K562 (cell line): ENCODE data around the gene TFAP2B. TPM values are rescaled to one million over a fixed set of nuclear protein-coding genes. Genes with fewer than 3 reads are reported as not detected.

ENCODE experiments used
- ATAC-seq: fragments of 200-7000 bp; cut with Tn5 transposase; 3 replicates; pipeline ENCODE4 v1.9.1; 2020; ENCODE audit warnings: moderate library complexity
- BruUV-seq: library from RNA; stranded (reverse); fragments of 400-500 nt; replicated peaks from 2 replicates; lab custom pipeline; 2021; lab: Mats Ljungman, UMichigan
- CTCF ChIA-PET: fragments of 300-600 bp; formaldehyde crosslinking; extraction: SDS; loops from one replicate; lab custom pipeline; 2021; ENCODE audit warnings: low intra/inter-chr PET ratio; lab: Yijun Ruan, JAX
- POLR2A ChIA-PET: fragments of 300-600, 350-650 bp; sonication (Branson Sonifier 250); formaldehyde crosslinking; extraction: SDS; loops from one replicate; lab custom pipeline; 2021; ENCODE audit warnings: antibody characterized with exemption, inconsistent platforms; lab: Yijun Ruan, JAX
- DNase-seq, 4 experiments: peaks; one replicate each; pipeline versions ENCODE4 v3.0.0 to v3.0.0-alpha.2; 2011 to 2018; ENCODE audit warnings: low spot score in 3 of 4, mixed read lengths in 3 of 4; ENCODE audit errors: extremely low read depth in 1 of 4
- FAIRE-seq: peaks from 2 replicates; lab custom pipeline; 2011; peaks lifted over from hg19 to GRCh38; lab: Jason Lieb, UNC
- H2AFZ ChIP-seq: 2 replicates; pipeline ENCODE4 v1.6.0; 2011; ENCODE audit warnings: low read depth, low read length, control low read depth, inconsistent platforms
- H3K27ac ChIP-seq: fragments of 200-600 bp; 3 replicates; pipeline ENCODE4 v1.8.0; 2011; ENCODE audit warnings: low read depth, mild to moderate bottlenecking, control low read depth, inconsistent platforms, low read length, moderate library complexity, mixed read lengths; ENCODE audit errors: extremely low read depth
- H3K27me3 ChIP-seq, 2 experiments: fragments of 300-600 bp in 1 of 2; 2 replicates in 1 of 2; 3 replicates in 1 of 2; pipeline versions ENCODE4 v1.6.0 to v1.8.0; 2011; ENCODE audit warnings: inconsistent platforms in 2 of 2, low read length in 2 of 2, mild to moderate bottlenecking in 1 of 2, mixed read lengths in 1 of 2, moderate library complexity in 1 of 2; ENCODE audit not compliant: control insufficient read depth in 2 of 2, insufficient read depth in 2 of 2
- H3K36me3 ChIP-seq: fragments of 300-600 bp; 3 replicates; pipeline ENCODE4 v1.8.0; 2011; ENCODE audit warnings: mild to moderate bottlenecking, low read length, inconsistent platforms; ENCODE audit not compliant: control insufficient read depth, insufficient read depth
- H3K4me1 ChIP-seq, 2 experiments: fragments of 200-600 bp in 1 of 2; replicated peaks in 1 of 2; 2 replicates in 1 of 2; 3 replicates in 1 of 2; pipeline versions ENCODE4 v1.5.1 to v1.8.0; 2011; ENCODE audit warnings: inconsistent platforms in 2 of 2, low read length in 2 of 2, mild to moderate bottlenecking in 1 of 2, mixed read lengths in 1 of 2, moderate library complexity in 1 of 2; ENCODE audit not compliant: control insufficient read depth in 2 of 2, insufficient read depth in 2 of 2
- H3K4me2 ChIP-seq: 2 replicates; pipeline ENCODE4 v1.6.1; 2011; ENCODE audit warnings: low read length, control low read depth, inconsistent platforms, mixed read lengths; ENCODE audit not compliant: insufficient read depth
- H3K4me3 ChIP-seq: fragments of 200-600 bp; sonication (generic), shearing (Covaris generic); 2 replicates; pipeline ENCODE4 v1.5.1; 2016; ENCODE audit warnings: control low read depth, inconsistent platforms
- H3K79me2 ChIP-seq: fragments of 200-600 bp; 3 replicates; pipeline ENCODE4 v1.8.0; 2011; ENCODE audit warnings: low read length, inconsistent platforms; ENCODE audit not compliant: control insufficient read depth, insufficient read depth
- H3K9ac ChIP-seq, 2 experiments: 2 replicates each; pipeline versions ENCODE4 v1.6.0 to v1.6.1; 2011; ENCODE audit warnings: low read depth in 2 of 2, low read length in 2 of 2, control low read depth in 1 of 2, inconsistent platforms in 1 of 2, mild to moderate bottlenecking in 1 of 2, mixed read lengths in 1 of 2; ENCODE audit not compliant: insufficient read depth in 1 of 2
- H3K9me1 ChIP-seq: one replicate; pipeline ENCODE4 v1.6.0; 2011; ENCODE audit warnings: inconsistent platforms, mild to moderate bottlenecking, low read length, moderate library complexity; ENCODE audit not compliant: control insufficient read depth, insufficient read depth
- H3K9me3 ChIP-seq: replicated peaks from 2 replicates; pipeline ENCODE4 v1.5.1; 2011; ENCODE audit warnings: low read depth, low read length, inconsistent platforms; ENCODE audit not compliant: control insufficient read depth, insufficient read depth
- H4K20me1 ChIP-seq: replicated peaks from 2 replicates; pipeline ENCODE4 v1.6.1; 2011; ENCODE audit warnings: low read length, inconsistent platforms, mixed read lengths; ENCODE audit not compliant: control insufficient read depth, insufficient read depth
- PML ChIP-seq: IDR thresholded peaks from 2 replicates; pipeline ENCODE4 v1.6.1; 2012; ENCODE audit warnings: low read length, inconsistent platforms
- ZBTB33 ChIP-seq: sonication (generic); formaldehyde crosslinking; IDR thresholded peaks from 2 replicates; pipeline ENCODE4 v1.8.1; 2023; ENCODE audit warnings: mild to moderate bottlenecking, missing genetic modification reagents
- WGBS: fragments of 100-300 bp; shearing (Covaris generic); methylation state at CpG from one replicate; pipeline ENCODE4 v1.1.6; 2016; ENCODE audit warnings: low coverage, mixed read lengths; ENCODE audit not compliant: insufficient coverage; ENCODE audit errors: missing lambda C conversion rate; 5-methylcytosine and 5-hydroxymethylcytosine counted together
- in situ Hi-C: fragments of 300-500 bp; cut with MboI; formaldehyde crosslinking; loops from 4 replicates; pipeline ENCODE4 v1.15.0; 2018; ENCODE audit warnings: inconsistent platforms, mixed read lengths
- intact Hi-C: fragments of 100-400 bp; cut with micrococcal nuclease; formaldehyde crosslinking; loops from 2 replicates; pipeline ENCODE4 v1.14.2; 2022
- polyA plus RNA-seq, 8 experiments: library from polyadenylated mRNA; depleted of rRNA in 4 of 8; stranded (reverse) in 5 of 8; unstranded in 3 of 8; fragments of >200 nt; fragmentation: Nextera tagmentation in 2 of 8; fragmentation: Illumina TruSeq in 1 of 8; extraction: Ambion mirVana in 2 of 8; extraction: Trizol in 1 of 8; gene quantifications; 2 replicates each; pipeline versions ENCODE4 v1.2.1 to v1.2.3, GENCODE V29; 2011 to 2014; ENCODE audit warnings: inconsistent platforms in 1 of 8, missing spikeins in 1 of 8
- total RNA-seq, 7 experiments: library from RNA; depleted of rRNA in 6 of 7; stranded (reverse); fragments of >200 nt in 6 of 7; fragmentation: Illumina TruSeq in 2 of 7; extraction: Trizol in 2 of 7; gene quantifications; 2 replicates each; pipeline versions ENCODE4 v1.2.1 to v1.2.3, GENCODE V29; 2011 to 2021; ENCODE audit warnings: low replicate concordance in 1 of 7

TFAP2B gene
- total and polyA plus RNA-seq, 9 of the 15 experiments (the other 6 are each of a cell fraction or from before 2014, with no cell fraction given) = not detected

- CTCF ChIA-PET = no interaction called here
- in situ Hi-C loops (loop anchor here (10.0 to 25.0 kb wide), 3 partner anchors 535 to 1193 kb away; no protein-coding TSS in a partner anchor), intact Hi-C loops (loop anchor here (5.0 to 10.0 kb wide), 4 partner anchors 308 to 1035 kb away; no protein-coding TSS in a partner anchor)
- FAIRE-seq (no peak), DNase-seq (no peak), ATAC-seq (no peak)
- POLR2A ChIA-PET = no interaction called here
- Histone ChIP-seq H3K4me2 (no peak overlapping the region), H3K27me3 (no peaks in the 10 kb centered on the region), H3K9ac (no peak overlapping the region), H3K36me3 (no peaks in the 10 kb centered on the region), H3K9me3 (0 out of 2 replicates have a peak, but pooled peaks cover 3% of the 10 kb centered on the region), H4K20me1 (no peaks in the 10 kb centered on the region), H3K4me1 (peaks cover 0 to 7% of the 10 kb centered on the region in 2 experiments; a peak in 2 of 5 replicates), H3K27ac (no peak overlapping the region), H3K9me1 (no peaks in the 10 kb centered on the region), H3K4me3 (no peak overlapping the region), H3K79me2 (no peaks in the 10 kb centered on the region), H2AFZ (no peak overlapping the region)
- 75% methylated on average over 10 of the region's 45 CpGs for WGBS
- TF ChIP-seq ZBTB33 = peak; percentile 65; the same call in 1 of the 2 replicates
- TF ChIP-seq PML = no peak
- BruUV-seq = no TSS peak
Observed at GRCh38 chr6:50819466-50819903, 814 bp downstream of the TFAP2B start.
